Esophagus muscularis mucosa (tissue), 4 donors: ENCODE results near the gene BID. TPM values are rescaled to one million over a fixed set of nuclear protein-coding genes. Genes with fewer than 3 reads are reported as not detected.

Experiments
- DNase-seq: peaks from one replicate; pipeline ENCODE4 v3.0.0-alpha.2; 2017; ENCODE audit errors: extremely low spot score
- H3K27ac ChIP-seq, 4 donors: fragments of 200-600 bp; sonication (generic); replicated peaks in 1 of 4; 1 replicate in 3 of 4; 2 replicates in 1 of 4; pipeline ENCODE4 v1.5.1; 2016 to 2019; ENCODE audit warnings: mild to moderate bottlenecking in 1 of 4
- H3K27me3 ChIP-seq, 4 donors: fragments of 200-600 bp; sonication (generic); one replicate each; pipeline versions ENCODE4 v1.5.1 to v1.6.0; 2016 to 2019
- H3K36me3 ChIP-seq, 4 donors: fragments of 200-600 bp; sonication (generic); one replicate each; pipeline ENCODE4 v1.5.1; 2016 to 2019
- H3K4me1 ChIP-seq, 4 donors: fragments of 200-600 bp; sonication (generic); one replicate each; pipeline ENCODE4 v1.5.1; 2016 to 2019
- H3K4me3 ChIP-seq, 4 donors: fragments of 200-600 bp; sonication (generic); 1 replicate in 2 of 4; 2 replicates in 2 of 4; pipeline ENCODE4 v1.5.1; 2016 to 2019; ENCODE audit warnings: mild to moderate bottlenecking in 4 of 4, moderate library complexity in 1 of 4
- H3K9me3 ChIP-seq, 4 donors: fragments of 200-600 bp; sonication (generic); 1 replicate in 3 of 4; 2 replicates in 1 of 4; pipeline ENCODE4 v1.5.1; 2016 to 2019
- CTCF ChIP-seq, 3 experiments: fragments of 200-600 bp in 2 of 3; fragments of 450-650 bp in 1 of 3; sonication (generic) in 2 of 3; IDR thresholded peaks; one replicate each; pipeline ENCODE4 v1.5.1; 2017 to 2019; ENCODE audit warnings: antibody characterized with exemption in 3 of 3, mild to moderate bottlenecking in 2 of 3, moderate library complexity in 1 of 3
- EP300 ChIP-seq: sonication (generic); formaldehyde crosslinking; IDR thresholded peaks from one replicate; pipeline ENCODE4 v1.6.1; 2017; ENCODE audit warnings: antibody characterized with exemption
- POLR2A ChIP-seq: fragments of 450-650 bp; IDR thresholded peaks from one replicate; pipeline ENCODE4 v1.6.1; 2017; ENCODE audit warnings: antibody characterized with exemption, moderate library complexity, mild to moderate bottlenecking, low read depth
- POLR2AphosphoS5 ChIP-seq, 2 donors: sonication (generic); formaldehyde crosslinking; IDR thresholded peaks; one replicate each; pipeline ENCODE4 v1.6.1; 2017; ENCODE audit warnings: antibody characterized with exemption in 2 of 2
- WGBS: methylation state at CpG from one replicate; pipeline ENCODE4 v1.1.5; 2018; 5-methylcytosine and 5-hydroxymethylcytosine counted together
- intact Hi-C: fragments of 100-400 bp; cut with DNase I; formaldehyde crosslinking; loops from one replicate; pipeline ENCODE4 v1.15.1; 2023
- total RNA-seq, 4 donors: library from RNA; depleted of rRNA; stranded (reverse); fragments of >200 nt; gene quantifications; one replicate each; pipeline versions ENCODE4 v1.1.0 to v1.2.1, GENCODE V29; 2016

Gene BID
- total RNA-seq, 4 donors from 2014 or later: 12.9 to 48.3 (median 26.3) TPM

- H3K9me3 ChIP-seq: no peaks in the 10 kb centered on the region
- WGBS: 47% methylated on average over 2 of the region's 2 CpGs
- H3K4me3 ChIP-seq: no peak overlapping the region
- H3K27me3 ChIP-seq: no peaks in the 10 kb centered on the region
- H3K27ac ChIP-seq: no peak overlapping the region
- peaks cover 32 to 93% (median 73%) of the 10 kb centered on the region in 4 donors for H3K36me3 ChIP-seq
- DNase-seq: no peak
- intact Hi-C loops: no loop called here
- TF ChIP-seq CTCF (IDR thresholded peaks at IDR 0.05) (no peak), POLR2AphosphoS5 (IDR thresholded peaks at IDR 0.05) (no peak), EP300 (no peak), POLR2A (no peak)
- H3K4me1 ChIP-seq: peaks cover 0 to 11% (median 0%) of the 10 kb centered on the region in 4 donors
These were observed 32.2 kb upstream of the BID start for GRCh38 chr22:17806437-17806836.

- Histone ChIP-seq H3K9me3 (no peaks in the 10 kb centered on the region), H3K36me3 (peaks cover 28 to 75% (median 60%) of the 10 kb centered on the region in 4 donors), H3K27me3 (no peaks in the 10 kb centered on the region), H3K27ac (no peak overlapping the region), H3K4me1 (peaks cover 0 to 5% (median 0%) of the 10 kb centered on the region in 4 donors), H3K4me3 (no peak overlapping the region)
- intact Hi-C loops: no loop called here
- no peak for DNase-seq
- TF ChIP-seq CTCF (IDR thresholded peaks at IDR 0.05): no peak
- no peak for TF ChIP-seq EP300
- TF ChIP-seq POLR2A: no peak
- no peak for TF ChIP-seq POLR2AphosphoS5 (IDR thresholded peaks at IDR 0.05)
- 91% methylated on average over 22 of the region's 22 CpGs for WGBS
These were observed 30.2 kb upstream of the BID start for GRCh38 chr22:17804331-17805080.

- intact Hi-C loops: no loop called here
- DNase-seq: no peak
- TF ChIP-seq POLR2AphosphoS5 (IDR thresholded peaks at IDR 0.05) (no peak), POLR2A (no peak), CTCF (IDR thresholded peaks at IDR 0.05) (no peak), EP300 (no peak)
- Histone ChIP-seq H3K9me3 (no peaks in the 10 kb centered on the region), H3K36me3 (peaks cover 20 to 72% (median 56%) of the 10 kb centered on the region in 4 donors), H3K4me1 (peaks cover 0 to 5% (median 0%) of the 10 kb centered on the region in 4 donors), H3K27ac (no peak overlapping the region), H3K4me3 (no peak overlapping the region), H3K27me3 (no peaks in the 10 kb centered on the region)
- WGBS: 90% methylated on average over 18 of the region's 20 CpGs
These were observed 29.5 kb upstream of the BID start for GRCh38 chr22:17803609-17804270.

GRCh38 chr22:17802822-17803221 lies 28.6 kb upstream of the BID start:
- DNase-seq: no peak
- H3K27ac ChIP-seq: no peak overlapping the region
- H3K27me3 ChIP-seq: no peaks in the 10 kb centered on the region
- H3K36me3 ChIP-seq: peaks cover 12 to 63% (median 47%) of the 10 kb centered on the region in 4 donors
- TF ChIP-seq EP300 (no peak), CTCF (IDR thresholded peaks at IDR 0.05) (no peak), POLR2A (no peak), POLR2AphosphoS5 (IDR thresholded peaks at IDR 0.05) (no peak)
- no peaks in the 10 kb centered on the region for H3K9me3 ChIP-seq
- intact Hi-C loops: no loop called here
- peaks cover 0 to 4% (median 0%) of the 10 kb centered on the region in 4 donors for H3K4me1 ChIP-seq
- no peak overlapping the region for H3K4me3 ChIP-seq
- WGBS: 83% methylated on average over 2 of the region's 2 CpGs
